Renal cortical epithelial cell (primary cell): ENCODE results near the gene UBLCP1. TPM values are rescaled to one million over a fixed set of nuclear protein-coding genes. Genes with fewer than 3 reads are reported as not detected.
"Not testable (repeated sequence)": the region's sequence is repeated elsewhere in the genome, so short reads cannot be mapped to it uniquely, and the experiment has no call there.

ENCODE experiments used
- DNase-seq: peaks from one replicate; pipeline ENCODE4 v3.0.0-alpha.2; 2011; ENCODE audit warnings: low read depth
- total RNA-seq: library from RNA; depleted of rRNA; stranded (reverse); fragments of >200 nt; gene quantifications from 2 replicates; pipeline ENCODE4 v1.2.3, GENCODE V29; 2014

The UBLCP1 gene
- total RNA-seq, 1 donor from 2014 or later, result 25.3 TPM

- DNase-seq, result no peak
Measured at GRCh38 chr5:159249158-159249557, 13.9 kb upstream of the UBLCP1 start.

- no peak for DNase-seq
Measured at GRCh38 chr5:159252195-159252594, 10.9 kb upstream of the UBLCP1 start.

GRCh38 chr5:159257007-159257406, 6.1 kb upstream of the UBLCP1 start:
- no peak for DNase-seq

- no peak for DNase-seq
Measured at GRCh38 chr5:159257629-159258283, 5.3 kb upstream of the UBLCP1 start.

- no peak for DNase-seq
Measured at GRCh38 chr5:159258361-159258760, 4.7 kb upstream of the UBLCP1 start.

- DNase-seq, result not testable (repeated sequence)
Measured at GRCh38 chr5:159260212-159260611, 2.9 kb upstream of the UBLCP1 start.

- no peak for DNase-seq
Measured at GRCh38 chr5:159262472-159262858, 625 bp upstream of the UBLCP1 start.

- no peak for DNase-seq
Measured at GRCh38 chr5:159263569-159263905, 447 bp downstream of the UBLCP1 start.

- DNase-seq, result not testable (repeated sequence)
Measured at GRCh38 chr5:159266764-159267163, 3.7 kb downstream of the UBLCP1 start.

- no peak for DNase-seq
Measured at GRCh38 chr5:159269723-159270122, 6.6 kb downstream of the UBLCP1 start.

GRCh38 chr5:159273923-159274322, 10.8 kb downstream of the UBLCP1 start:
- DNase-seq, result no peak

GRCh38 chr5:159274676-159275075, 11.6 kb downstream of the UBLCP1 start:
- no peak for DNase-seq

- DNase-seq, result peak; percentile 42
Measured at GRCh38 chr5:159286420-159287035, 23.4 kb downstream of the UBLCP1 start.

GRCh38 chr5:159290741-159291140, 27.7 kb downstream of the UBLCP1 start:
- peak; percentile 33 for DNase-seq

- no peak for DNase-seq
Measured at GRCh38 chr5:159294921-159295320, 31.8 kb downstream of the UBLCP1 start.

- DNase-seq, result not testable (repeated sequence)
Measured at GRCh38 chr5:159297300-159297699, 34.2 kb downstream of the UBLCP1 start.

- no peak for DNase-seq
Measured at GRCh38 chr5:159301466-159301865, 38.4 kb downstream of the UBLCP1 start.

- peak; percentile 24 for DNase-seq
Measured at GRCh38 chr5:159301929-159302860, 39.1 kb downstream of the UBLCP1 start.

- DNase-seq, result no peak
Measured at GRCh38 chr5:159303286-159303685, 40.2 kb downstream of the UBLCP1 start.

- DNase-seq, result peak; percentile 63
Measured at GRCh38 chr5:159304961-159305595, 42.0 kb downstream of the UBLCP1 start.

GRCh38 chr5:159309689-159310433, 46.8 kb downstream of the UBLCP1 start:
- DNase-seq, result no peak
